ENCODE data around the gene LRFN5.

- no peak for TF ChIP-seq POLR2A (IDR thresholded peaks at IDR 0.05; ENCODE audit: control extremely low read depth in 1 of 2, low read depth in 2 of 2, low read length in 2 of 2)
- TF ChIP-seq CTCF (IDR thresholded peaks at IDR 0.05; ENCODE audit: control extremely low read depth in 1 of 3, insufficient read depth in 1 of 3, low read depth in 1 of 3, low read length in 3 of 3): no peak
- TF ChIP-seq SIX5 (IDR thresholded peaks at IDR 0.05; ENCODE audit: low read depth, low read length): no peak
- no peak for TF ChIP-seq CREB1 (IDR thresholded peaks at IDR 0.05)
- no peak for TF ChIP-seq ATF3 (IDR thresholded peaks at IDR 0.05; ENCODE audit: insufficient read depth, low read depth, low read length)
- no peak for TF ChIP-seq SP1 (IDR thresholded peaks at IDR 0.05; ENCODE audit: low read depth, low read length)
- TF ChIP-seq CEBPB (IDR thresholded peaks at IDR 0.05; ENCODE audit: low read depth, low read length): no peak
- TF ChIP-seq RBBP5 (IDR thresholded peaks at IDR 0.05; ENCODE audit: borderline replicate concordance, low read depth, low read length): no peak
- no peak for TF ChIP-seq TCF12 (IDR thresholded peaks at IDR 0.05; ENCODE audit: low read depth, low read length)
- TF ChIP-seq POLR2AphosphoS5 (IDR thresholded peaks at IDR 0.05; ENCODE audit: low read depth, low read length): no peak
- TF ChIP-seq USF2 (IDR thresholded peaks at IDR 0.05; ENCODE audit: low read length): no peak
Measured at GRCh38 chr14:41865894-41866293, 259.2 kb downstream of the LRFN5 start.

Data from H1 (cell line).